HepG2 (cell line): Measurements from ENCODE around the gene C1orf115. TPM values are rescaled to one million over a fixed set of nuclear protein-coding genes. Genes with fewer than 3 reads are reported as not detected.
A peak's percentile ranks its signal among the peaks of the same experiment; 100 is the strongest.

Experiments
- BCL6 ChIP-seq: IDR thresholded peaks from 2 replicates; pipeline ENCODE4 v1.6.1; 2016; ENCODE audit warnings: missing genetic modification reagents, missing compliant biosample characterization
- CBX1 ChIP-seq: IDR thresholded peaks from one replicate; pipeline ENCODE4 v1.6.1; 2016; ENCODE audit warnings: antibody characterized with exemption, low read depth
- GATA4 ChIP-seq: sonication (generic); IDR thresholded peaks from 2 replicates; pipeline ENCODE4 v1.6.1; 2016; ENCODE audit warnings: antibody characterized with exemption, low read depth, borderline replicate concordance
- IRX3 ChIP-seq: sonication (generic); formaldehyde crosslinking; IDR thresholded peaks from 2 replicates; pipeline ENCODE4 v1.8.1; 2023; ENCODE audit warnings: mild to moderate bottlenecking, low read depth, missing genetic modification reagents, borderline replicate concordance
- JUN ChIP-seq: sonication (generic); formaldehyde crosslinking; IDR thresholded peaks from 2 replicates; pipeline ENCODE4 v1.4.0; 2020; ENCODE audit warnings: mild to moderate bottlenecking, missing genetic modification reagents
- KLF16 ChIP-seq, 2 experiments: sonication (generic) in 1 of 2; formaldehyde crosslinking in 1 of 2; IDR thresholded peaks; 2 replicates each; pipeline versions ENCODE4 v1.6.1 to v1.8.0; 2016 to 2023; ENCODE audit warnings: missing genetic modification reagents in 2 of 2, missing compliant biosample characterization in 1 of 2
- KMT2B ChIP-seq: IDR thresholded peaks from 2 replicates; pipeline ENCODE4 v1.6.1; 2016; ENCODE audit warnings: missing genetic modification reagents, missing compliant biosample characterization
- NFE2 ChIP-seq: sonication (generic); formaldehyde crosslinking; IDR thresholded peaks from 2 replicates; pipeline ENCODE4 v1.4.0; 2020; ENCODE audit warnings: missing genetic modification reagents
- POLR2AphosphoS2 ChIP-seq: IDR thresholded peaks from 2 replicates; pipeline ENCODE4 v1.6.1; 2011; ENCODE audit warnings: low read depth, low read length, improper control_type of control experiment
- PTBP1 ChIP-seq: fragments of 200-400 bp; formaldehyde crosslinking; IDR thresholded peaks from 2 replicates; pipeline ENCODE4 v1.6.1; 2018; ENCODE audit warnings: low read length, low read depth; ENCODE audit not compliant: poor library complexity, severe bottlenecking
- RBM39 ChIP-seq: fragments of 200-400 bp; formaldehyde crosslinking; IDR thresholded peaks from one replicate; pipeline ENCODE4 v1.6.1; 2018; ENCODE audit warnings: antibody characterized with exemption, mild to moderate bottlenecking, low read depth, low read length; ENCODE audit not compliant: poor library complexity, severe bottlenecking
- SRSF1 ChIP-seq: fragments of 200-400 bp; formaldehyde crosslinking; optimal IDR thresholded peaks from 2 replicates; pipeline ENCODE3; 2017; ENCODE audit warnings: mild to moderate bottlenecking, low read depth, low read length, moderate library complexity
- ZBTB42 ChIP-seq: sonication (generic); formaldehyde crosslinking; IDR thresholded peaks from 2 replicates; pipeline ENCODE4 v1.5.0; 2020; ENCODE audit warnings: mild to moderate bottlenecking, missing genetic modification reagents
- ZNF160 ChIP-seq: sonication (generic); formaldehyde crosslinking; IDR thresholded peaks from 2 replicates; pipeline ENCODE4 v1.8.0; 2022; ENCODE audit warnings: mild to moderate bottlenecking, inconsistent platforms, missing genetic modification reagents
- ZNF20 ChIP-seq: sonication (generic); formaldehyde crosslinking; IDR thresholded peaks from 2 replicates; pipeline ENCODE4 v1.4.0; 2020; ENCODE audit warnings: mild to moderate bottlenecking, moderate library complexity, missing genetic modification reagents
- ZNF275 ChIP-seq: sonication (generic); formaldehyde crosslinking; IDR thresholded peaks from 2 replicates; pipeline ENCODE4 v1.8.0; 2022; ENCODE audit warnings: missing genetic modification reagents, mild to moderate bottlenecking, inconsistent platforms, borderline replicate concordance
- ZNF33A ChIP-seq: sonication (generic); formaldehyde crosslinking; IDR thresholded peaks from 2 replicates; pipeline ENCODE4 v1.5.1; 2020; ENCODE audit warnings: missing genetic modification reagents, mild to moderate bottlenecking, moderate library complexity, borderline replicate concordance
- ZNF362 ChIP-seq: sonication (generic); formaldehyde crosslinking; IDR thresholded peaks from 2 replicates; pipeline ENCODE4 v1.4.0; 2020; ENCODE audit warnings: missing genetic modification reagents, mild to moderate bottlenecking, borderline replicate concordance
- ZNF569 ChIP-seq: sonication (generic); formaldehyde crosslinking; IDR thresholded peaks from 2 replicates; pipeline ENCODE4 v1.5.0; 2020; ENCODE audit warnings: mild to moderate bottlenecking, missing genetic modification reagents, moderate library complexity, borderline replicate concordance
- ZNF709 ChIP-seq: sonication (generic); formaldehyde crosslinking; IDR thresholded peaks from 2 replicates; pipeline ENCODE4 v1.5.0; 2020; ENCODE audit warnings: mild to moderate bottlenecking, missing genetic modification reagents
- polyA plus RNA-seq, 8 experiments: library from polyadenylated mRNA; depleted of rRNA in 3 of 8; stranded (reverse) in 7 of 8; unstranded in 1 of 8; fragments of >200 nt; fragmentation: Illumina TruSeq in 4 of 8; extraction: Trizol in 4 of 8; gene quantifications; 2 replicates each; pipeline versions ENCODE4 v1.2.1 to v1.2.3, GENCODE V29; 2011 to 2016; ENCODE audit warnings: low read depth in 4 of 8, missing spikeins in 1 of 8, mixed read lengths in 1 of 8; ENCODE audit not compliant: insufficient read depth in 1 of 8
- total RNA-seq, 5 experiments: library from RNA; depleted of rRNA; stranded (reverse); fragments of >200 nt; fragmentation: Illumina TruSeq; extraction: Trizol; gene quantifications; 2 replicates each; pipeline ENCODE4 v1.2.3, GENCODE V29; 2016; ENCODE audit warnings: low read depth in 1 of 5
- TF ChIP-seq, protein P1 (sequence below): sonication (generic); formaldehyde crosslinking; conservative IDR thresholded peaks from 2 replicates; pipeline ENCODE4 v1.4.0; 2020; ENCODE audit warnings: mild to moderate bottlenecking, missing genetic modification reagents, moderate library complexity
- TF ChIP-seq, protein P2 (sequence below): sonication (generic); formaldehyde crosslinking; IDR thresholded peaks from 2 replicates; pipeline ENCODE4 v1.8.1; 2022; ENCODE audit warnings: mild to moderate bottlenecking, missing genetic modification reagents

C1orf115 gene
- total and polyA plus RNA-seq, 2 of the 13 experiments (the other 11 are each of a cell fraction or from before 2014, with no cell fraction given): 25.2 to 85.9 TPM

GRCh38 chr1:220690140-220691052 is at the start of gene C1orf115 (continued):
- no peak for TF ChIP-seq ZNF362 (CRISPR knock-in tag)
- TF ChIP-seq CBX1: peak; percentile 63
- no peak for TF ChIP-seq ZNF569 (CRISPR knock-in tag)
- TF ChIP-seq KMT2B (CRISPR knock-in tag): no peak
- TF ChIP-seq PTBP1: no peak
- peak in 1 of 2 experiments; percentile 92; a peak in 2 of 4 replicates for TF ChIP-seq KLF16 (CRISPR knock-in tag; IDR thresholded peaks at IDR 0.05)
- TF ChIP-seq, protein P1, sequence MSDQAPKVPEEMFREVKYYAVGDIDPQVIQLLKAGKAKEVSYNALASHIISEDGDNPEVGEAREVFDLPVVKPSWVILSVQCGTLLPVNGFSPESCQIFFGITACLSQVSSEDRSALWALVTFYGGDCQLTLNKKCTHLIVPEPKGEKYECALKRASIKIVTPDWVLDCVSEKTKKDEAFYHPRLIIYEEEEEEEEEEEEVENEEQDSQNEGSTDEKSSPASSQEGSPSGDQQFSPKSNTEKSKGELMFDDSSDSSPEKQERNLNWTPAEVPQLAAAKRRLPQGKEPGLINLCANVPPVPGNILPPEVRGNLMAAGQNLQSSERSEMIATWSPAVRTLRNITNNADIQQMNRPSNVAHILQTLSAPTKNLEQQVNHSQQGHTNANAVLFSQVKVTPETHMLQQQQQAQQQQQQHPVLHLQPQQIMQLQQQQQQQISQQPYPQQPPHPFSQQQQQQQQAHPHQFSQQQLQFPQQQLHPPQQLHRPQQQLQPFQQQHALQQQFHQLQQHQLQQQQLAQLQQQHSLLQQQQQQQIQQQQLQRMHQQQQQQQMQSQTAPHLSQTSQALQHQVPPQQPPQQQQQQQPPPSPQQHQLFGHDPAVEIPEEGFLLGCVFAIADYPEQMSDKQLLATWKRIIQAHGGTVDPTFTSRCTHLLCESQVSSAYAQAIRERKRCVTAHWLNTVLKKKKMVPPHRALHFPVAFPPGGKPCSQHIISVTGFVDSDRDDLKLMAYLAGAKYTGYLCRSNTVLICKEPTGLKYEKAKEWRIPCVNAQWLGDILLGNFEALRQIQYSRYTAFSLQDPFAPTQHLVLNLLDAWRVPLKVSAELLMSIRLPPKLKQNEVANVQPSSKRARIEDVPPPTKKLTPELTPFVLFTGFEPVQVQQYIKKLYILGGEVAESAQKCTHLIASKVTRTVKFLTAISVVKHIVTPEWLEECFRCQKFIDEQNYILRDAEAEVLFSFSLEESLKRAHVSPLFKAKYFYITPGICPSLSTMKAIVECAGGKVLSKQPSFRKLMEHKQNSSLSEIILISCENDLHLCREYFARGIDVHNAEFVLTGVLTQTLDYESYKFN (CRISPR knock-in tag): peak; percentile 75
- TF ChIP-seq ZNF33A: no peak
- TF ChIP-seq NFE2 (CRISPR knock-in tag): no peak
- TF ChIP-seq ZNF709 (CRISPR knock-in tag): no peak; the same call in 1 of the 2 replicates
- TF ChIP-seq ZNF275 (CRISPR knock-in tag): no peak
- TF ChIP-seq, protein P2, sequence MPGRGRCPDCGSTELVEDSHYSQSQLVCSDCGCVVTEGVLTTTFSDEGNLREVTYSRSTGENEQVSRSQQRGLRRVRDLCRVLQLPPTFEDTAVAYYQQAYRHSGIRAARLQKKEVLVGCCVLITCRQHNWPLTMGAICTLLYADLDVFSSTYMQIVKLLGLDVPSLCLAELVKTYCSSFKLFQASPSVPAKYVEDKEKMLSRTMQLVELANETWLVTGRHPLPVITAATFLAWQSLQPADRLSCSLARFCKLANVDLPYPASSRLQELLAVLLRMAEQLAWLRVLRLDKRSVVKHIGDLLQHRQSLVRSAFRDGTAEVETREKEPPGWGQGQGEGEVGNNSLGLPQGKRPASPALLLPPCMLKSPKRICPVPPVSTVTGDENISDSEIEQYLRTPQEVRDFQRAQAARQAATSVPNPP: peak; percentile 23; the same call in 1 of the 2 replicates
- TF ChIP-seq GATA4: no peak
- 0 out of 2 replicates have a peak, but pooled peaks have one; percentile 34 for TF ChIP-seq ZNF160 (CRISPR knock-in tag)
- TF ChIP-seq BCL6 (CRISPR knock-in tag): peak; percentile 42; the same call in 1 of the 2 replicates
- no peak for TF ChIP-seq JUN (CRISPR knock-in tag)
- TF ChIP-seq POLR2AphosphoS2: no peak
- no peak for TF ChIP-seq IRX3
- TF ChIP-seq ZBTB42: no peak
- TF ChIP-seq ZNF20 (CRISPR knock-in tag): no peak
- TF ChIP-seq RBM39: peak; percentile 97
- peak; percentile 94 for TF ChIP-seq SRSF1
